NCI-H2196 (cell line): ENCODE results near the gene CORO1C.

Source experiments
- DNase-seq: peaks from one replicate; lab custom pipeline; 2025; ENCODE audit not compliant: unreplicated experiment; lab: John Stamatoyannopoulos, UW

Gene CORO1C

GRCh38 chr12:108700833-108701541 lies 30.3 kb downstream of the CORO1C start:
- no peak for DNase-seq

GRCh38 chr12:108699955-108700563 lies 31.3 kb downstream of the CORO1C start:
- no peak for DNase-seq

GRCh38 chr12:108697905-108698304 lies 33.4 kb downstream of the CORO1C start:
- no peak for DNase-seq

- no peak for DNase-seq
These were observed 34.4 kb downstream of the CORO1C start for GRCh38 chr12:108696996-108697290.

GRCh38 chr12:108696111-108696995 lies 35.0 kb downstream of the CORO1C start:
- DNase-seq: no peak

GRCh38 chr12:108694812-108695278 lies 36.5 kb downstream of the CORO1C start:
- no peak for DNase-seq

- no peak for DNase-seq
These were observed 37.6 kb downstream of the CORO1C start for GRCh38 chr12:108693751-108694150.

GRCh38 chr12:108693186-108693730 lies 38.1 kb downstream of the CORO1C start:
- no peak for DNase-seq

- DNase-seq: peak; percentile 67
These were observed 39.1 kb downstream of the CORO1C start for GRCh38 chr12:108691998-108692808.

- DNase-seq: peak; percentile 97
These were observed 39.9 kb downstream of the CORO1C start for GRCh38 chr12:108691175-108691997.

GRCh38 chr12:108690542-108691174 lies 40.7 kb downstream of the CORO1C start:
- DNase-seq: peak; percentile 47

GRCh38 chr12:108690191-108690518 lies 41.2 kb downstream of the CORO1C start:
- no peak for DNase-seq

GRCh38 chr12:108689314-108690190 lies 41.8 kb downstream of the CORO1C start:
- DNase-seq: no peak

- no peak for DNase-seq
These were observed 44.5 kb downstream of the CORO1C start for GRCh38 chr12:108686780-108687179.

GRCh38 chr12:108685469-108686260 lies 45.7 kb downstream of the CORO1C start:
- DNase-seq: peak; percentile 38

GRCh38 chr12:108683906-108684556 lies 47.3 kb downstream of the CORO1C start:
- DNase-seq: no peak

GRCh38 chr12:108681317-108681716 lies 50.0 kb downstream of the CORO1C start:
- no peak for DNase-seq
